HepG2 (cell line): ENCODE data around the gene VDR. TPM values are rescaled to one million over a fixed set of nuclear protein-coding genes. Genes with fewer than 3 reads are reported as not detected.

Experiments used
- ARID4A ChIP-seq: sonication (generic); formaldehyde crosslinking; IDR thresholded peaks from 2 replicates; pipeline ENCODE4 v1.5.0; 2020; ENCODE audit warnings: mild to moderate bottlenecking, missing genetic modification reagents, borderline replicate concordance
- CBX5 ChIP-seq: sonication (generic); formaldehyde crosslinking; IDR thresholded peaks from 2 replicates; pipeline ENCODE4 v1.4.0; 2020; ENCODE audit warnings: missing genetic modification reagents, borderline replicate concordance
- CSRNP2 ChIP-seq: sonication (generic); formaldehyde crosslinking; conservative IDR thresholded peaks from 2 replicates; pipeline ENCODE4 v1.8.0; 2022; ENCODE audit warnings: low read depth, missing genetic modification reagents
- GRHL1 ChIP-seq: sonication (generic); formaldehyde crosslinking; conservative IDR thresholded peaks from 2 replicates; pipeline ENCODE4 v1.8.0; 2022; ENCODE audit warnings: missing genetic modification reagents
- GTF2F1 ChIP-seq: fragments of 150-350 bp; IDR thresholded peaks from 2 replicates; pipeline ENCODE4 v1.6.1; 2014; ENCODE audit warnings: low read length
- KLF13 ChIP-seq: sonication (generic); formaldehyde crosslinking; IDR thresholded peaks from 2 replicates; pipeline ENCODE4 v1.4.0; 2020; ENCODE audit warnings: mild to moderate bottlenecking, missing genetic modification reagents
- MAX ChIP-seq: IDR thresholded peaks from 2 replicates; pipeline ENCODE4 v1.6.1; 2012; ENCODE audit warnings: inconsistent platforms
- PCBP1 ChIP-seq: fragments of 200-400 bp; formaldehyde crosslinking; IDR thresholded peaks from 2 replicates; pipeline ENCODE4 v1.6.1; 2017; ENCODE audit warnings: mild to moderate bottlenecking, low read depth, low read length, borderline replicate concordance
- THAP11 ChIP-seq: IDR thresholded peaks from 2 replicates; pipeline ENCODE4 v1.6.1; 2016; ENCODE audit warnings: missing biosample characterization, missing genetic modification reagents
- ZFX ChIP-seq: sonication (generic); formaldehyde crosslinking; IDR thresholded peaks from 2 replicates; pipeline ENCODE4 v1.4.0; 2020; ENCODE audit warnings: mild to moderate bottlenecking, low read depth, missing genetic modification reagents, moderate library complexity
- ZNF510 ChIP-seq: sonication (generic); formaldehyde crosslinking; IDR thresholded peaks from 2 replicates; pipeline ENCODE4 v1.4.0; 2020; ENCODE audit warnings: low read depth, mild to moderate bottlenecking, missing genetic modification reagents
- ZNF687 ChIP-seq: sonication (generic); formaldehyde crosslinking; IDR thresholded peaks from 2 replicates; pipeline ENCODE4 v1.5.1; 2020; ENCODE audit warnings: mild to moderate bottlenecking, missing genetic modification reagents, moderate library complexity
- polyA plus RNA-seq, 8 experiments: library from polyadenylated mRNA; depleted of rRNA in 3 of 8; stranded (reverse) in 7 of 8; unstranded in 1 of 8; fragments of >200 nt; fragmentation: Illumina TruSeq in 4 of 8; extraction: Trizol in 4 of 8; gene quantifications; 2 replicates each; pipeline versions ENCODE4 v1.2.1 to v1.2.3, GENCODE V29; 2011 to 2016; ENCODE audit warnings: low read depth in 4 of 8, missing spikeins in 1 of 8, mixed read lengths in 1 of 8; ENCODE audit not compliant: insufficient read depth in 1 of 8
- total RNA-seq, 5 experiments: library from RNA; depleted of rRNA; stranded (reverse); fragments of >200 nt; fragmentation: Illumina TruSeq; extraction: Trizol; gene quantifications; 2 replicates each; pipeline ENCODE4 v1.2.3, GENCODE V29; 2016; ENCODE audit warnings: low read depth in 1 of 5

VDR gene
- total and polyA plus RNA-seq, 2 of the 13 experiments (the other 11 are each of a cell fraction or from before 2014, with no cell fraction given) = 0.08 to 0.33 TPM

- TF ChIP-seq GTF2F1 = no peak
- peak; percentile 47; the same call in 1 of the 2 replicates for TF ChIP-seq THAP11 (CRISPR knock-in tag)
- no peak for TF ChIP-seq GRHL1 (CRISPR knock-in tag)
- peak; percentile 60 for TF ChIP-seq ZFX (CRISPR knock-in tag)
- no peak; the same call in 1 of the 2 replicates for TF ChIP-seq CBX5 (CRISPR knock-in tag)
- TF ChIP-seq ZNF510 (CRISPR knock-in tag) = no peak
- peak; percentile 19; the same call in 1 of the 2 replicates for TF ChIP-seq MAX
- TF ChIP-seq KLF13 (CRISPR knock-in tag) = peak; percentile 47; the same call in 1 of the 2 replicates
- TF ChIP-seq PCBP1 = 0 out of 2 replicates have a peak, but pooled peaks have one; percentile 15
- TF ChIP-seq CSRNP2 = no peak
- peak; percentile 66 for TF ChIP-seq ZNF687
- TF ChIP-seq ARID4A (CRISPR knock-in tag) = peak; percentile 51; the same call in 1 of the 2 replicates
Measured at GRCh38 chr12:47819138-47819895, 85.5 kb downstream of the VDR start (continued).
